Activated CD4-positive, alpha-beta T cell treated with anti-CD3 and anti-CD28 coated beads, Interleukin-2, amount 50 U/mL, for 1 hour (primary cell): ENCODE results near the gene ADAMTS2.

Experiments
- DNase-seq: peaks from one replicate; pipeline ENCODE4 v3.0.0-alpha.2; 2020

ADAMTS2 gene

DNA sequence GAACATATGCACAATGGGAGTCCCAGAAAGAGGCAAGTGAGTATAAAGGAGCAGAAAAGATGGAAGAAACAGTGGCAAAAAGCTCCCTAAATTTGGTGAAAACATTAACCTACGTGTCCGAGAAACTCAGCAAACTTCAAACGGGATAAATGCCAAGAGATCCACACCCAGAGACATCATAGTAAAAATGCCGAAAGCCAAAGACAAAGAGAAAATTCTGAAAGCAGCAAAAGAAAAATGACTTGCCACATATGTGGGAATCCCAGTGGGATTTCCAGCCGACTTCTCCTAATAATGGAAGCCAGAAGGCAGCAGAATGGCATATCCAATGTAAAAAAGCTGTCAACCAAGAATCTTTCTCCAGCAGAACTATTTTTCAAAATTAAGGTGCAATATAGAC, 101.2 kb downstream of the ADAMTS2 start:
- DNase-seq: no peak

DNA sequence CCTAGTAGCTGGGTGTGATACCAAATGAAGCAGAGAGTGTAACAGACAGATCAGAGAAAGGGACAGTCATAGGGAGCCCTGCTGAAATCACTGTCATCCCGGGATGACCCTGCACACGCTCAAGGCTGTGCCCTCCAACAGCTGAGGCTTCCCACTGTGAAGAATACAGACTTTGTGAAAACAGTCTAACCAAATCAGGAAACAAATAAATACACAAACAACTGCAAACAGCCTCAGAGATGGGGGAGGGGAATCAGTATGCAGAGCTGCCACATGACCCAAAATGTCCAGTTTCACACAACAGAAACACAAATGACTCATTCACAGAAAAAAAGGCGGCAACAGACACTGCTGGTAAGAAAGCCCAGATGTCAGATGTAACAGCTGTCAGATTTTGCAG, 101.9 kb downstream of the ADAMTS2 start:
- no peak for DNase-seq

DNA sequence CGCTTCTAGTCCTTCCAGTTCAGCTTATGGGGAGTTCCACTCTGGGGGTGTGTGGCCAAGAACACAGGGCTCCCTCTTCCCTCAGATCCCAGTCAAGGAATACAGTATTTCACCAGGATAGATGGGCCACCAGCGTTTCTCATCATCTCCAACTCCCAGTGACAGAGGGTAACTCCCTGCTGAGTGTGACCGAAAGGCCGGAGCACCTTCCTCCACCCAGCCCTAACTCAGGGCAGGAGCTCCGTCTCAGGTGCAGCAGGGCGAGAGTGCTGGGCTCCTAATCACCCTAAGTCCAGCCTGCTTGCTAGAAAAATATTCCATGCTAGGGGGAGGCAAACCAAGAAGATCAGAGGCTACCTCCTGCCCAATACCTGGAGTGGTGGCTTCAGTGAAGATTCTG, 102.6 kb downstream of the ADAMTS2 start:
- no peak for DNase-seq

DNA sequence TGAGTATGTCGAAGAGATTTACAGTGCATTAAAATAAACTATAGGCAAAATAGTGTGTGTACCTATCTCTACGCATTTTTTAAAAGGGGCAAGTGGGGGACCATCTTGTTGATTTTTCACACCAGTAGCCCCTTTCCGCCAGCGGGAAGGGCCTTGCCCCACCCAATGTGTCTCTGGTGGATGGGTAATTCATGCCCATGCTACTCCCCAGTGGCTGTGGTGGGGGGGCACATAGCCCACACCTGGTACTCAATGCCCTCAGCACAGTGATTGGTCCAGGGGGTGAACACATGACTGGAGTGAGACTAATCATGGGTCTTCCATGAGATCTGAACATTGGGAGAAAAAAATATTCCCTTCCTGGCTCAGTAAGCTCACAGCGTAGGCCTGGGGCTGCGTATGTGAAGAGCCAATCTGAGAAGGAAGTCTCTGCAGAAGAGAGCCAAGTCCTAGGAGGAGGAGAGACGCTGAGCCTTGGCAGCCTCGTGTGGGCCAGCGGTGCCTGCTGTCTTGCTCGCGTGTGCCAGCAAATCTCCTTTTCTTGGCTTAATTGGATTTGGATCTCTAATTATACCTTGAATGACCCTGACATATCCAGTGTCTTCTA, 103.4 kb downstream of the ADAMTS2 start:
- DNase-seq: no peak

DNA sequence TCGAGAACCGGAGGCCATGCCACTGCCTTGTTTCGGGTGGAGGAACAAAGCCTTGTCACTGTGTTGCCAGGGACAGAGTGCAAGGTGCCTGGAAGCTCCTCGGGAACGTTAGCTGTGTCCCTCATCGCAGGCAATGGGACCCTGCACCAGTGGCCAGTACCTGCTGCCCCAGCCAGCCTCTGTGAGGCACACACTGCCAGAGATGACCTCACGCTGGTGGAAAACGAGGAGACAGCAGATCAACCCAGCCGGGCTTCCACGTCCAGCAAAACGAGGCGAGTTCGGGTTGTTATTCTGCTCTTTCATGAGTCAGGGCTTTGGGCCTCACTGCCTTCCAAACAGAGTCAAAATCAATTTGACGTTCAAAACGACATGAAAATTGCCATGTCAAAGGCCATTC, 104.1 kb downstream of the ADAMTS2 start:
- DNase-seq: no peak

DNA sequence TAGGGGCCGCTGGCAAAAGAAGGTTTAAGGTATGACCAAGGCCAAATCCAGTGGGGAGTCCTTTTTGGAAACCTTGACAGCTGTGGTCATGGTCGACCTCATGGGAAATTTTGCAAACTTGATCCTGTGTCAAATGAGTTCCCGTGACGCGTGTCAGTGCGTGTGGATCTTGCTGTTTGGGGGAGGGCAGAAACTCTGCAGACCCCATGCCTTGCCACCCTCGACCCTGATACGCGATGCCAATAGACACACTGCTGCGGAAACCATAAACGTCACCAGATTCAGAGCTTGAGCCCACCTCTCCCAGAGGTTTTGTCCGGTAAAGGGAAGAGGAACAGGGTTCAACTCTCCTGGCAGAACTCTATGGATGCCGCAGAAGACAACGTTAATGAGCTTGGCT, 104.7 kb downstream of the ADAMTS2 start:
- no peak for DNase-seq

DNA sequence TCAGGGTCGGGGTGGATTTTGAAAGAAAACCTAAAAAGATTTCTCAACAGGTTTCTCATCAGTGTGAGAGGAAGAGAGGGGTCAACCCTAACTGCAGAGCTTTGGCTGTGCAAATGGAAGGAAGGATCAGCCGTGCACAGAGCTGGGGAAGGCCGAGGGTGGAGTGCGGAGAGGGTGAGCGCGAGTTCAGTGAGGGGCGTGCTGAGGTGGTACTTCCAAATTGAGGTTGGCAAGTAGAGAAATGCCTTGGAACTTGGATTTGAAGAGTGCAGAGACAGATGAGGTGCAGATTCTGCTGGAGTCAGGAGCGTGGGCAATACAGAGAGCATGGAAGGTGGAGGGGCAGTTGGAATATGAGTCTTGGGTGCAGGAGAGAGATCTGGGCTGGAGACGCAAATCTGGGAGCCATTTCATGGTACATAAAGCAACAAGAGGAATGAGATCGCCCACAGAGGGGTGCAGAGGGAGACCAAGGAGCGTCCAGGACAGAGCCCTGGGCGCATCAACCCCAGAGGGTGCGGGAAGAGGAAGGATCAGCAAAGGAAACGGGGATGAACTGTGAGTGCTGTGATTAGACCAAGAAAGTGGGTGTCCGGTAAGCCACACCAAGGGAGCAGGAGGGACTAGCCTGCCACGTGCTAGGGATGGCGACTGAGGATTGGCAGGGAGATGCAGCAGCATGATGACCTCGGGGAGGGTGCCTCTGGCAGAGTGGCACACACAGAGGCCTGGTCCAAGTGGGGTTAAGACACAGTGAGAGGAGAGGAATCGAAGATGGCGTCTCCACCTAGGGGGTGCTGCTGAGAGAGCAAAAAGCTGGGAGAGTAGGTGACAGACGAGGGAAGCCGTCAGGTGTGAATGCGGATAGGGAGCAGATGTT, 105.8 kb downstream of the ADAMTS2 start:
- no peak for DNase-seq

DNA sequence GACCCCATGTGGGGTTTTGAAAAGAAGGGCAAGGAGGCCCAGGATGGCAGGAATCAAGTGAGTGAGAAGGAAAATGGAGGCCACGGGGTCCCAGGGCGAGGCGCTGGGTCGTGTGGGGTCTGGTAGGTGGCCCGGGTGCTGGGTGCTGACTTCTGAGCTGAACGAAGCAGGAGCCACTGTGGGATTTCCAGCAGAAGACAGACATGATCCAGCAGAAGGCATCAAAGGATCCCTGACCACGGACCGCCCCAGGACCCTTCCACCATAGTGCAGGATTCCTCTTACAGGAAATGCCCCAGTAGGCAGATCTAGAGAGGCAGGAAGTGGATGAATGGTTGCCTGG, 106.7 kb downstream of the ADAMTS2 start:
- no peak for DNase-seq

DNA sequence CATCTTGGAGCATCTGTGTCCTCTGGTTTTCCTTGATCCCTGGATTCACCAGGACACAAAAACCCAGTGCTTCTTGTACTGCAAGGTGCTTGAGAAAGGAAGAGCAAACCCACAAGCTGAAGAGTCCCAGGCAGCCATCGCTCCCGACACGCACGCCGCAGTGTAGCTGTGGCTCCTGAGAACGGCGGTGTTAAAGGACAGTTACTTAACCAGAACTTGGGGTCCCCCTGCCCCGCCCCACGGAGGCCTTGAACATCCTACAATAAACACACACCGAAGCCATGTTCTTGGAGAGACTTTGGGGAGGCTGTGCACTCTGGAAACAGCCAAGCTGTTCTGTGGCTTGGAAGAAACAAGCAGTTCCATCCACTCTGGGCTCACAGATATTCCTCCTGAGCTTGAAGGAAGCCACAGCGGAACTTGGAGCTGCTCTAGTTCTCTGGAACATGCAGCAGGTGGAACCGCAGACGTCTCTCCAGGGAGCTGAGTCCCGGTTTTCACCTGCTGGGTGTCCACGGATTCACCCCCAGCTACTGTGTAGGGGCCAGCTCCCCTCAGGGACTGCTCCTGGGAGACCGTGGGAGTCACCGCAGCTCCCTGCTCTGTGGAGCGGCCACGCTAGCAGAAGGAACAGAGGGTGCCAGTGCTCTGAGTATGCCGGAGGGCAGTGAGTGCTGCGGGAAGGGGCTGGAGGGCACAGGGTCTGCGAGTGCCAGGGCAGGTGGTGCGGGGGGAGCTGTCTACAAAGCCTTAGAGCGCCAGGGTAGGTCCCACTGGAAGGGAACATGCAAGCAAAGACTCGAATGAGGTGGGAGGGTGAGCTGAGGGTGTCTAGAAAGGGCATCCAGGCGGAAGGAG, 107.3 kb downstream of the ADAMTS2 start:
- no peak for DNase-seq

DNA sequence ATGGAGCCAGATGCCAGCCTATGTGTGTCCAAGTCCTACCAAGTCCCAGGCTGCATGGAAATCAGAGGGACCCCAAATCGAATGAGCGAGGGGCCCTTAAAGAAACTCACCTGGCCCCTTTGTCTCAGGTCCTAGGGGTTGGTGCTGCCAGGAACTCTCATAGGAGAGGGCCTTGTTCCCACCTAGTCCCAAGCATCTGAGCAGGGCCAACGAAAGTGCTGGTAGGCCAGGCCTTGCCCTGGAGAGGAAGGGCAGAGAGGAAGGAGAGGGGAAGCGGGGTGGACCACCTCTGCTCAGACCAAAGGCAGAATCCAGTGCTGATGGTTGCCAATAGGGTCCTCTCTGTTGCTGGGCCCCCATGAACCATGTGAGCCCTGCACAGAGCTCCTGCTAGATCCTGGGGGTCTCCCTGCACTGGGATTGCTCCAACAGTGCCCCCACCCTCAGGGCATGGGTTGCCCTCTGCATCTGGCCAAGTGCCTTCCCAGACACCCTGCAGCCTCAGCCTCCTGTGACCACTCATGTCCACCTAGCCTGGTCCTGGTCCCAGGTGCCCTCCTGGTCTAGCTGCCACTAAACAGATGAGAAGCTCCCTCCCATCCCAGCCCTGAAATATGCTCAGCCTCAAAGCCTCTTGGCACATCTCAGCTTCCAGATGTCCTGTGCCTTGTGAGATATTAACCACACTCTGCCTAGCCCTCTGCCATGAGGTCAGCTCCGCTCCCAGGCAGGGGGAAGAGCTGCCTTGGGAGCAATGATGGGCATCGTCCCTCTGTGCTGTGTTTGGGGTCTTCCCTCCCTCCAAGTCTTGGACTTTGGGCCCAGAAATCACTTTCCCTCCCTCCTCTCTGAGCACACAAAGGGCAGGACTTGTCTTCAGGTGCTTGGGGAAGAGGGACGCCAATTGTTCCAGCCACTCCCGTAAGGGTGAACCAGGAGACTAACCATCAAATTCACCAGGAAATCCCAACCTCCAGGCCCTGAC, 109.6 kb downstream of the ADAMTS2 start:
- no peak for DNase-seq

DNA sequence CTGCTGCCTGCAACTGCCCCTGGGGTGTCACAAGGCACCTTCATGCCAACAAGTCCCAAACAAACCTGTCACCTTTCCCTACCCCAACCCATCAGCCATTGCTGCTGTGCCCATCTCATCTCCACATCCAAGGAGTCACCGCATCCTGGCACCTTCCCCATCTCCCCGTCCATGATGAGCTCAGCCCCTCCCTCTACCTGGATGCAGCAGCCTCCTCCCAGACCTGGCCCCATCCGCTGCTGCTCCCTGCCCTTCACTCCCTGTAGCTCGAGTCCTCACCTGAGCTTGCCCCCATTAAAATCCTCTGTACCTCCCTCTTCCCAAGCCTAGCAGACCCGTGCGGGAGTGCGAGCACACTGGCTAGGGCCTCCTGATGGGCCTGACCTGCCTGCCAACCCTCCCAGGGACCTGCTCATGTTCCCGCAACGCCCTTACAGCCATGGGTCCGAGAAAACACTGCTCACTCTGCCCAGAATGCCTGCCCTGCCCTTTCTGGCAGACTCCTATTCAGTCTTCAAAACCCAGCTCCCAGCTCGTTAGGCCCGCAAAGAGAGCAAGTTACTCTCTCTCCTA, 110.6 kb downstream of the ADAMTS2 start:
- DNase-seq: no peak

DNA sequence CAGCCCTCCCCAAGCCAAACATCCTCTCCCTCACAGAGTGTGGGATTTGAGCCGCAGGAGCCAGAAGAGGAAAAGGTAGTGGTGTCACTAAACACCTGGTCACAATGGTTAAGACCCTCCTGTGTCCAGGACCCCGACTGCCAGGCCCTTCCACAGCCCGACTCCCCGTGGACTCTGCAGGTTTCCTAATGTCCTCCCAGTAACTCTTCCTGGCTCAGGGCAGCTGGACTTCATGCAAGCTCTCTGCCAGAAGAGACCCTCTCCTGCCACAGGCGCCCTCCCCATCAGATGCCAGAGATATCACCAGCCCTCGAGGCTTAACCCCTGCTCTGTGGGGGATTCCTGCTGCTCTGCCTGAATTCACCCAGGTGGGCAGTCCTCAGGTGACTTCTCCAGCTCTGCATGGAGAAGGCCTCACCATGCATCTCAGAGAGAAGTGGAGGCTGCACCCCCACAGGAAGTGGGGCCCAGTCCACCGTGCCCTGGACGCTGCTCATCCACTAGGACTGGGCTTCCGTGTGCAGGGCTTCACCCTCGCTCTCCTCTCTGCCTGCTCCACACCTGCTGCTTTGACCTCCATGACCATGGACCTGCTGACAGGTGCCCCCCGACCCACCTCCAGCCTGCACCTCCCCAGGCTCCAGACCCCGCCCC, 111.2 kb downstream of the ADAMTS2 start:
- no peak for DNase-seq

DNA sequence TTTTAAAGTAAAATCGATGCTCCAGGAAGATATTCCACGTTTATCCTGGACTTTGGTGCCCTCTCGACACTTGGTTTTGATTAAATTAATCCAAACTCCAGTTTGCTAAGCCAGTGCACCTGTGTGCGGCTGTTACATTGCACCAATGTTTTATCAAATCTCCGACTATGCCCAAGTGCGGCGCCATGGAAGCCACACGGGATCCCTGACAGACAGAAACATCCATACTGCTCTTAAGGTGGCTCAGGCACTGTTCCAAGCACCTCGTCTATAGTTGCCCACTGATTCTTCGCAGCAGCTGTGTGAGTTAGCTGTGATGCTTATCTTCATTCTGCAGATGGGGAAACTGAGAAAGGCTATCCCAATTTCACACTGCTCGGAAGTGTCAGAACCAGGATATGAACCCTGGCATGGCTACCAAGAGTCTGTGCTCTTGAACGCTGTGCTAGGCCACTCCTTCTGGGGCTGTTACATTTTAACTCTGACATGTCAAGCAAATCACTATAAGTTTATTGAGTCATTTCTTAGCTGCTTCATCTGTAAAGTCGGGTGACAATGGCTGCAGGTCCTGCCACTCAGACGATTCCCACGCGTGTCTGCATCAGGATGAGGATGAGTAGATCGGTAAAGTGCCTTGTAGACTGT, 113.0 kb downstream of the ADAMTS2 start:
- no peak for DNase-seq

DNA sequence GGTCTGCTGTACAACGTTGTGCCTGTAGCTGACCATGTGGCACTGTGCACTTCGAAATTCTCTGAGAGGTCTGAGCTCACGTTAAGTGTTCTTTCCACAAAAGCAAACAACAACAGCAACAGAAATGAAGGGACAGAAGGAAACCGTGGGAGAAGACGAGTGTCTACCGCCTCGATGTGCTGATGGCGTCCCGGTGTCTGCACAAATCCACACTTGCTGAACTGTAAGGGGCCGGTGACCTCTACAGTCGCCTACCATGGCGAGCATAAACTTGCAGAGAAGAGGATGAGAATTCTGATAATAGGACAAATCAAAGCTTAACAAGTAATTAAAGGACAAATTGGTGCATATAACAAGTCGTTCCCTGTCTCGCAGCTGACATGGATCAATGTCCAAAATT, 114.0 kb downstream of the ADAMTS2 start:
- DNase-seq: no peak

DNA sequence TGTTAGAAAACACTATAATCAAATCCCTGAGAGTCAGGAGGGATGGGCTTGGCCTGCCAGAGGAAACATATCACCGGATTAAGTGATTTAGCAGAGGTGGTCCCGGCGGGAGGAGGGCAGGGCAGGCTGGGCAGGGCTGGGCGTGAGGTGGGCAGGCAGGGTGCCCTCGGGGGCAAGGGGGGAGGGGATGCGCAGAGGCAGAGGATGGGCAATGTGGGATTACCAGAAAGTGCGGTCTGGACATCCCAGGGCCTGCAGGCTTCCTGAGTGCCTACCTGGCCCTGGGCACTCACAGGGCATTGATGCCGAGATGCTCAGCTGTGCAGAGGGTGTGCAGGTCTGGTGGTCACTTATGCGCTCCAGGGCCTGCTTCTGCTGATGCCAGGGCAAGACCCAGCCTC, 115.2 kb downstream of the ADAMTS2 start:
- DNase-seq: no peak

DNA sequence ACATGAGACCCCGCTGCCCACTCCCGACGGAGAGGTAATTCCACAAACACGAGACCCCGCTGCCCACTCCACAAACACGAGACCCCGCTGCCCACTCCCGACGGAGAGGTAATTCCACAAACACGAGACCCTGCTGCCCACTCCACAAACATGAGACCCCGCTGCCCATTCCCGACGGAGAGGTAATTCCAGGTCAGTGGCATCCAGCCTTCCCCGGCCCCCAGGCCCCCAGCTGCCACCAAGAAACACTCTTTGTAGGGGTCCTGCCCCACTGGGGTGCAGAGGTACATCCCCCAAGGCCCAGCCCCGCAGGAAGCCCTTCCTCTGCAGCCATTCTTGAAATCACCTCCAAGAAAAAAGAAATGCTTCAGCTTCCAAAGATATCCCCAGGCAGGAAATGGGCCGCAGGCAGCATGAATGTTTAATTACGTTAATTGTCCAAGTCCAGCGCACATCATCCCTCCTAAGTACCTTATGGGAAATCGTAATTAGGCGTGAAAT, 115.9 kb downstream of the ADAMTS2 start:
- no peak for DNase-seq

DNA sequence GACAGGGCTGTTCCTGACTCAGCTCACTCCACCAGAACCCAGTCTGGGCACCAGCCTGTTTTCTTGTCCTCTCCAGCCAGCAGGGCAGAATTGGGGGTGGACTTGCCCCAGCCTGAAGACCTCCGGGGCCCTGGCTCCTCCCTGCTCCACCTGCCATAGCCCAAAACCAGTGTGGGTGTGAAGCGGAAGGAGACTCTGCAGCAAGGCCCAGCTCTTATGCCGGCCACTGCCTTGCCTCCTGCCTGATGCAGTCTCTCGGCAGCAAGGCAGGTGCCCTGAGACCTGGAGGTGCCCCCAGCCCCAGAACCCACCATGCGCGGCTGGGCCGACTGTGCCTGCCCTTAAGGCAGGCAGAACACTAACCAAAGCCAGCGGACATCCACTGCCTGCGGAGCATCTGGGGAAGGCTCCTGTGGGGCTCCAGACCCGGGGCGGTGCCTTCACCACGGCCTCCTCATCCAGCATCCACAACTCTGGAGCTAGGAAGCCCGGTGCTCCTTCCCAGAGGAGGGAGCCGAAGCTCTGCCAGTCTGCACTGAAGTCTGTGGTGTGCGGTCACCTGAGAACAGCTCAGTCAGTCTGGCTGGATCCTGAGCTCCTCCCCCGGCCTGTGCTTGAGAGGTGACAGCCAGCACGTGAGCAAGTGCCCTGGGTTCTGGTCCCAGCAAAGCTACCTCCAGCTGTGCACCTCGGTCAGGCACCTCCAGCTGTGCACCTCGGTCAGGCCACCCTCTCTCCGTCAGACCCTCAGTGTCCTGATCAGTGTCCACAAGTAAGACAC, 116.7 kb downstream of the ADAMTS2 start:
- no peak for DNase-seq

DNA sequence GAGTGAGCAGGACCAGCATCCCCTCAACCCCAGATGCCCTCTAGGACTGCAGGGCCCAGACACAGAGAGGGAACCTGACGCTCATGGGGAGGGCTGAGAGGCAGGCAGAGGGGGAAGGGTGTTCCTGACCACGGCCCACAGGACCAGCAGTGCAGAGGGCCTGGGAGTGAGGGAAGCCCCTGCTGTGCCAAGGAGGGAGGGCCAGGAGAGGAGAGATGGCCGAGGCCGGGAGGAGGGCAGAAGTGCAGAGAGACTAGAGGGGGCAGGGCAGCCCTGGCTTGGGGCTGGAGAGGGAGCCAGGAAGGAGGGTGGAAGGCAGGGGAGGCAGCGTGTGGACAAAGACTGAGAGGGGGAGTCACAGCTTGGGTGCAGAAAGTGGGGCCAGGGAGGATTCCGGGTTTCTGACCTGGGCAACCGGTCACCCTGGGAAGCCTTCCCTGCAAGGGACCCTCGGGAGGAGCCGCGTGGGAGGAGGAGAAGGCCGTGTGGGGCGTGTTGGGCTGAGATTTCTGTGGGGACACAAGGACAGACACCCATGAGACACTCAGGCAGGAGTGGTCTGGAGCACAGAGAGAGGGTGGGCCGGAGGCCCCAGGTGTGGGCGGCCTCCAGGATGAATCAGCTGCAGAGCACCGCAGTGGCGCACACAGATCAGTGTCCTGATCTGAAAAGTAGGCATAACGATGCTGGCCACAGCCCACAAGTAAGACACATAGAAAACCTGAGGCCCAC, 117.5 kb downstream of the ADAMTS2 start:
- no peak for DNase-seq

DNA sequence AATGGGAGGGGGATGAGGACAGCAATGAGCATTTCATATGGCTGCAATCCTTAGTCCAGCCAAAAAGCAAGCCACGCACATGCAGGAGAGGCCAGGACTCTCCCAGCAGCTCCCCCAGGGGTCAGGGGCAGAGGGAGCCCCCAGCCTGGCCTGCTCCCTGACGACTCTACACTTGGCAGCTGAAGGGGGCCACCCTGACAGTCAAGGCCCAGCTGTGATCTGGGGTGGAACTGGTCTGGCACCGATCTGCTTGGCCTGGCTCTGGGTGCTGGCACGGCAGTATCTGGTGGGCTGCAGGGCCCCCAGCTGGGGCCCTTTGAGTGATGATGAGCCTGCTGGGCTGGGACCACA, 118.1 kb downstream of the ADAMTS2 start:
- DNase-seq: no peak
